Measurements from ENCODE around the gene UBE4B. TPM values are rescaled to one million over a fixed set of nuclear protein-coding genes. Genes with fewer than 3 reads are reported as not detected.
A peak's percentile ranks its signal among the peaks of the same experiment; 100 is the strongest.

Gene UBE4B
- total and polyA plus RNA-seq, 9 of the 15 experiments (the other 6 are each of a cell fraction or from before 2014, with no cell fraction given) = 11.7 to 73.7 (median 40.1) TPM

- TF ChIP-seq CREB1 (IDR thresholded peaks at IDR 0.05) = peak; percentile 91
- TF ChIP-seq CREB1 (CRISPR knock-in tag; IDR thresholded peaks at IDR 0.05) = peak; percentile 95
- TF ChIP-seq THRA (IDR thresholded peaks at IDR 0.05) = no peak
- no peak for TF ChIP-seq RBM39 (optimal IDR thresholded peaks at IDR 0.05; ENCODE audit: low read depth, low read length)
- TF ChIP-seq MAX (CRISPR knock-in tag; IDR thresholded peaks at IDR 0.05) = no peak
- TF ChIP-seq TSC22D4 (tag; IDR thresholded peaks at IDR 0.05) = no peak
- TF ChIP-seq TCF15 (CRISPR knock-in tag; IDR thresholded peaks at IDR 0.05) = no peak
- no peak for TF ChIP-seq ZNF655 (CRISPR knock-in tag; IDR thresholded peaks at IDR 0.05)
- TF ChIP-seq FOXK2 (conservative IDR thresholded peaks at IDR 0.05 in 1 of 2, IDR thresholded peaks at IDR 0.05 in 1 of 2; ENCODE audit: low read depth in 2 of 2) = peak in 1 of 2 experiments; percentile 32; a peak in 2 of 4 replicates
- peak; percentile 9; the same call in 1 of the 2 replicates for TF ChIP-seq ZNF431 (CRISPR knock-in tag; IDR thresholded peaks at IDR 0.05)
- no peak for TF ChIP-seq SPI1 (IDR thresholded peaks at IDR 0.05; ENCODE audit: borderline replicate concordance, low read depth, low read length)
- TF ChIP-seq SIN3B (IDR thresholded peaks at IDR 0.05; ENCODE audit: low read depth) = peak; percentile 78
- TF ChIP-seq ARID4B (CRISPR knock-in tag; IDR thresholded peaks at IDR 0.05) = 0 out of 2 replicates have a peak, but pooled peaks have one; percentile 8
- no peak; the same call in 1 of the 2 replicates for TF ChIP-seq ETS1 (conservative IDR thresholded peaks at IDR 0.05; ENCODE audit: control insufficient read depth, low read depth, low read length)
- TF ChIP-seq HMGXB4 (CRISPR knock-in tag; IDR thresholded peaks at IDR 0.05) = peak; percentile 90
Measured at GRCh38 chr1:10209905-10210810, 177.4 kb downstream of the UBE4B start, which contains the start of gene KIF1B (continued).

Measured in K562 (cell line).